Measurements from ENCODE around the gene PRKX. TPM values are rescaled to one million over a fixed set of nuclear protein-coding genes. Genes with fewer than 3 reads are reported as not detected.

Gene PRKX
- total and polyA plus RNA-seq, 9 donors = 3.3 to 23.1 (median 8.3) TPM

GRCh38 chrX:3603026-3603661 lies 110.3 kb downstream of the PRKX start:
- intact Hi-C loops (cut with DNase I) = no loop called here
- no peaks in the 10 kb centered on the region for H3K27me3 ChIP-seq
- DNase-seq = no peak
- no peaks in the 10 kb centered on the region for H3K36me3 ChIP-seq
- no peak overlapping the region for H3K4me3 ChIP-seq
- no peak overlapping the region for H3K27ac ChIP-seq
- H3K9me3 ChIP-seq = no peaks in the 10 kb centered on the region
- H3K4me1 ChIP-seq (ENCODE audit: insufficient read depth) = no peaks in the 10 kb centered on the region
- 83 to 84% (median 83%) methylated on average over 10 of the region's 10 CpGs for WGBS, 3 donors
- TF ChIP-seq CTCF (IDR thresholded peaks at IDR 0.05) (no peak), POLR2A (IDR thresholded peaks at IDR 0.05) (no peak), EP300 (IDR thresholded peaks at IDR 0.05) (no peak)

- TF ChIP-seq POLR2A (IDR thresholded peaks at IDR 0.05) (no peak), EP300 (IDR thresholded peaks at IDR 0.05) (no peak), CTCF (IDR thresholded peaks at IDR 0.05) (no peak)
- no peaks in the 10 kb centered on the region for H3K9me3 ChIP-seq
- 11 to 24% (median 18%) methylated on average over 7 of the region's 7 CpGs for WGBS, 3 donors
- H3K27ac ChIP-seq = no peak overlapping the region
- DNase-seq = no peak
- no peaks in the 10 kb centered on the region for H3K4me1 ChIP-seq (ENCODE audit: insufficient read depth)
- no peaks in the 10 kb centered on the region for H3K27me3 ChIP-seq
- H3K36me3 ChIP-seq = no peaks in the 10 kb centered on the region
- no peak overlapping the region for H3K4me3 ChIP-seq
- intact Hi-C loops (cut with DNase I) = no loop called here
Observed at GRCh38 chrX:3599802-3600430, 113.5 kb downstream of the PRKX start.

GRCh38 chrX:3598709-3599108 lies 114.7 kb downstream of the PRKX start:
- Histone ChIP-seq H3K9me3 (no peaks in the 10 kb centered on the region), H3K4me3 (no peak overlapping the region), H3K36me3 (no peaks in the 10 kb centered on the region), H3K27ac (no peak overlapping the region), H3K27me3 (no peaks in the 10 kb centered on the region), H3K4me1 (ENCODE audit: insufficient read depth) (no peaks in the 10 kb centered on the region)
- WGBS, 3 donors = 46 to 58% (median 57%) methylated on average over 6 of the region's 6 CpGs
- intact Hi-C loops (cut with DNase I) = no loop called here
- DNase-seq = no peak
- no peak for TF ChIP-seq CTCF (IDR thresholded peaks at IDR 0.05)
- TF ChIP-seq EP300 (IDR thresholded peaks at IDR 0.05) = no peak
- TF ChIP-seq POLR2A (IDR thresholded peaks at IDR 0.05) = no peak

GRCh38 chrX:3598046-3598605 lies 115.3 kb downstream of the PRKX start:
- Histone ChIP-seq H3K36me3 (no peaks in the 10 kb centered on the region), H3K4me1 (ENCODE audit: insufficient read depth) (no peaks in the 10 kb centered on the region), H3K9me3 (no peaks in the 10 kb centered on the region), H3K27ac (no peak overlapping the region), H3K27me3 (no peaks in the 10 kb centered on the region), H3K4me3 (no peak overlapping the region)
- 88 to 94% (median 91%) methylated on average over 3 of the region's 3 CpGs for WGBS, 3 donors
- no peak for TF ChIP-seq CTCF (IDR thresholded peaks at IDR 0.05)
- TF ChIP-seq POLR2A (IDR thresholded peaks at IDR 0.05) = no peak
- no peak for TF ChIP-seq EP300 (IDR thresholded peaks at IDR 0.05)
- intact Hi-C loops (cut with DNase I) = no loop called here
- no peak for DNase-seq

All from ovary (tissue), 9 donors.